Activated CD8-positive, alpha-beta memory T cell treated with anti-CD3 and anti-CD28 coated beads, Interleukin-2, amount 10 ng/mL, durations not matched to agents 7 days and 5 days (primary cell): ENCODE data around the gene ZNF80. TPM values are rescaled to one million over a fixed set of nuclear protein-coding genes. Genes with fewer than 3 reads are reported as not detected.
"Not testable (repeated sequence)": the region's sequence is repeated elsewhere in the genome, so short reads cannot be mapped to it uniquely, and the experiment has no call there.

ENCODE experiments used
- ATAC-seq: fragments of 150-1000 bp; cut with Tn5 transposase; one replicate; pipeline ENCODE4 v1.10.0; 2021; ENCODE audit warnings: moderate library complexity
- CTCF ChIA-PET: fragments of 350-600 bp; sonication (Branson Sonifier 250); formaldehyde crosslinking; loops from one replicate; lab custom pipeline; 2021; ENCODE audit warnings: antibody characterized with exemption; lab: Charles Lee
- DNase-seq: peaks from one replicate; pipeline ENCODE4 v3.0.0-alpha.2; 2020
- H3K27ac Mint-ChIP-seq: one replicate; pipeline ENCODE4 v1.8.0; 2021; ENCODE audit warnings: mild to moderate bottlenecking, mixed read lengths
- H3K27me3 Mint-ChIP-seq: one replicate; pipeline ENCODE4 v1.8.0; 2021; ENCODE audit warnings: mixed read lengths
- H3K36me3 Mint-ChIP-seq: one replicate; pipeline ENCODE4 v1.8.0; 2021; ENCODE audit warnings: mild to moderate bottlenecking, mixed read lengths
- H3K4me1 Mint-ChIP-seq: one replicate; pipeline ENCODE4 v1.8.0; 2021; ENCODE audit warnings: mixed read lengths
- H3K4me3 Mint-ChIP-seq: one replicate; pipeline ENCODE4 v1.8.0; 2021; ENCODE audit warnings: mild to moderate bottlenecking, moderate library complexity, mixed read lengths
- H3K9me3 Mint-ChIP-seq: one replicate; pipeline ENCODE4 v1.8.0; 2022; ENCODE audit warnings: low read depth, mixed read lengths
- total RNA-seq, 2 experiments: library from RNA; stranded (reverse); gene quantifications; one replicate each; pipeline ENCODE4 v1.2.3, GENCODE V29; 2021

Gene ZNF80
- total RNA-seq, 2 experiments from 2014 or later = 4.5 to 5.5 TPM

GRCh38 chr3:114241262-114241661 is 3.9 kb upstream of the ZNF80 start:
- Mint-ChIP-seq H3K4me3 (no peak overlapping the region), H3K27ac (no peak overlapping the region), H3K36me3 (peaks cover 50% of the 10 kb centered on the region), H3K27me3 (peaks cover 6% of the 10 kb centered on the region), H3K4me1 (peaks cover 36% of the 10 kb centered on the region), H3K9me3 (peaks cover 18% of the 10 kb centered on the region)
- no peak for DNase-seq
- CTCF ChIA-PET = interaction anchor here (1.1 to 2.1 kb wide), 4 partner anchors 10 to 50 kb away, joined by 4 to 6 read pairs (median 6); no protein-coding TSS in a partner anchor
- ATAC-seq = no peak

DNA sequence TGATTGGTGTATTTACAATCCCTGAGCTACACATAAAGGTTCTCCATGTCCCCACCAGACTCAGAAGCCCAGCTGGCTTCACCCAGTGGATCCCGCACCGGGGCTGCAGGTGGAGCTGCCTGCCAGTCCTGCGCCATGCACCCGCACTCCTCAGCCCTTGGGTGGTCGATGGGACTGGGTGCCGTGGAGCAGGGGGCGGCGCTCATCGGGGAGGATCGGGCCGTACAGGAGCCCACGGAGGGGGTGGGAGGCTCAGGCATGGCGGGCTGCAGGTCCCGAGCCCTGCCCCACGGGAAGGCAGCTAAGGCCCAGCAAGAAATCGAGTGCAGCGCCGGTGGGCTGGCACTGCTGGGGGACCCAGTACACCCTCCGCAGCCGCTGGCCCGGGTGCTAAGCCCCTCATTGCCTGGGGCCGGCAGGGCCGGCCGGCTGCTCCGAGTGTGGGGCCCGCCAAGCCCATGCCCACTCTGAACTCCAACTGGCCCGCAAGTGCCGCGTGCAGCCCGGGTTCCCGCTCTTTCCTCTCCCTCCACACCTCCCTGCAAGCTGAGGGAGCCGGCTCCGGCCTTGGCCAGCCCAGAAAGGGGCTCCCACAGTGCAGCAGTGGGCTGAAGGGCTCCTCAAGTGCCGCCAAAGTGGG is 888 bp upstream of the ZNF80 start:
- not testable (repeated sequence) for H3K4me3 Mint-ChIP-seq, H3K27me3 Mint-ChIP-seq, H3K9me3 Mint-ChIP-seq, DNase-seq, H3K27ac Mint-ChIP-seq, ATAC-seq
- H3K36me3 Mint-ChIP-seq = peaks cover 26% of the 10 kb centered on the region
- CTCF ChIA-PET = interaction anchor here (1.0 to 4.5 kb wide), 2 partner anchors 25 to 53 kb away, joined by 3 to 16 read pairs; no protein-coding TSS in a partner anchor
- peaks cover 44% of the 10 kb centered on the region for H3K4me1 Mint-ChIP-seq

DNA sequence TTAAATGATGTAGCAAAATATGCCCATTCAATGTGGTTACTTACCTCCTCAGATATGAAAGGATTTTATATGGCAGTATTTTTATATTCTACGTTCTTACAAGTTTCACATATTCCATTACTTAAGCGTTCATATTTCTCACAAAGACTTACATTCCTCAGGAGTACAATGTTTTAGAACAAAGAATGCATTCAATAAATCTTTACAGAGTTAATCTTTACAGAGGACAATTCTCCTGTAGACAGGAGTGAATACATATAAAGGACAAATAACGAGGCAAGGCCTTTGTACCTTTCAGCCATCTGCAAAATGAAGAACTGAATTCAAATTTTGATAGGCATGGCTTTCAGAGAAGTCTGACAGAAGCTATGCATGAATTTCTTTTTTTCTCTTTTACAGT is 1.9 kb downstream of the ZNF80 start:
- no peaks in the 10 kb centered on the region for H3K27me3 Mint-ChIP-seq
- DNase-seq (no peak), ATAC-seq (no peak)
- peak overlapping the region; percentile 76 for H3K27ac Mint-ChIP-seq
- peak overlapping the region; percentile 71 for H3K4me3 Mint-ChIP-seq
- CTCF ChIA-PET = interaction anchor here (1.0 to 4.5 kb wide), 6 partner anchors 8 to 56 kb away, joined by 3 to 16 read pairs (median 4); no protein-coding TSS in a partner anchor
- peaks cover 2% of the 10 kb centered on the region for H3K9me3 Mint-ChIP-seq
- H3K4me1 Mint-ChIP-seq = peaks cover 54% of the 10 kb centered on the region
- H3K36me3 Mint-ChIP-seq = peaks cover 16% of the 10 kb centered on the region

DNA sequence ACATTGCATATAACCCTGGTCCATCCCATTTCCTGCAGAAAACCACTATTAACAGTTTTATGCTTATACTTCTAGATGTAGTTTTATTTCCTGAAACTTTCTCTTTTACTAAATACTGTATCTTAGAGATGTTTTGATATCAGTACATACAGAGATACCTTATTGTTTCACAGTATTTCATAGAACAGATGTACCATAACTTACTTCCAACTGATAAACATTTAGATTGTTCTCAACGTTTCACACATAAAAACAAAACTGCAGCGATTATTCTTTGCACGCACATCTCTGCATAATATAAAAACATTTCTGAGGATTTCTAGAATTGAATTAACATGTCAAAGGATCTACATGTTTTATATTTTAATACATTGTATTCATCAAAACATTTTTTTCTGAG is 2.6 kb downstream of the ZNF80 start:
- DNase-seq (no peak), ATAC-seq (no peak)
- Mint-ChIP-seq H3K27ac (peak overlapping the region; percentile 76), H3K4me3 (peak overlapping the region; percentile 71), H3K36me3 (peaks cover 16% of the 10 kb centered on the region), H3K9me3 (peaks cover 2% of the 10 kb centered on the region), H3K4me1 (peaks cover 60% of the 10 kb centered on the region), H3K27me3 (no peaks in the 10 kb centered on the region)
- CTCF ChIA-PET = interaction anchor here (1.0 to 4.5 kb wide), 4 partner anchors 9 to 56 kb away, joined by 3 to 16 read pairs (median 4); no protein-coding TSS in a partner anchor

GRCh38 chr3:114231616-114232015 is 5.8 kb downstream of the ZNF80 start:
- CTCF ChIA-PET = interaction anchor here (1.0 to 3.4 kb wide), 7 partner anchors 9 to 486 kb away, joined by 3 to 20 read pairs (median 6); no protein-coding TSS in a partner anchor
- Mint-ChIP-seq H3K27me3 (no peaks in the 10 kb centered on the region), H3K36me3 (peaks cover 12% of the 10 kb centered on the region), H3K27ac (peak overlapping the region; percentile 86), H3K4me1 (peaks cover 81% of the 10 kb centered on the region), H3K4me3 (no peak overlapping the region), H3K9me3 (no peaks in the 10 kb centered on the region)
- ATAC-seq = peak; percentile 68
- peak; percentile 80 for DNase-seq

DNA sequence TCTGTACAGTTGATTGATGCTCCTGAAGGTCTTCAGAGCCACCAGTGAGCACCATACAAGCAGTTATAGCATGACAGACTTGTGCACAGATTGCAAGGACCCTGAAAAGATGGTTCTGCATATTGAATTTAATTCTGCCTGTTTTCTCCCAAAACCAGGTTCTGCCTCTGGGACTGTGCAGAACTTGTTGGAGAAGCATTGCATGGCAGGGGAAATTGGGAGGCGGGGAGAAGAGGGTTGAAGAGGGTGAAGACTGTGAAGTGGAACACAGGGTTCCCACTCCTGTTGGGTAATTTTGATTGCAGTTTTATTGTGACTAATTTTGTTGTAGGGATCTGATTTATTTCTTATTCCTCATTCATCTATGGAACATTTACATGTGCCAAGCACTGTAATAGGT is 10.3 kb downstream of the ZNF80 start:
- H3K4me1 Mint-ChIP-seq = peaks cover 94% of the 10 kb centered on the region
- peaks cover 15% of the 10 kb centered on the region for H3K9me3 Mint-ChIP-seq
- no peaks in the 10 kb centered on the region for H3K27me3 Mint-ChIP-seq
- peaks cover 37% of the 10 kb centered on the region for H3K36me3 Mint-ChIP-seq
- CTCF ChIA-PET = interaction anchor here (0.8 to 2.1 kb wide), 5 partner anchors 8 to 74 kb away, joined by 3 to 15 read pairs (median 4); partner anchors contain the start of gene ZNF80
- H3K4me3 Mint-ChIP-seq = no peak overlapping the region
- no peak for DNase-seq
- ATAC-seq = no peak
- H3K27ac Mint-ChIP-seq = no peak overlapping the region

DNA sequence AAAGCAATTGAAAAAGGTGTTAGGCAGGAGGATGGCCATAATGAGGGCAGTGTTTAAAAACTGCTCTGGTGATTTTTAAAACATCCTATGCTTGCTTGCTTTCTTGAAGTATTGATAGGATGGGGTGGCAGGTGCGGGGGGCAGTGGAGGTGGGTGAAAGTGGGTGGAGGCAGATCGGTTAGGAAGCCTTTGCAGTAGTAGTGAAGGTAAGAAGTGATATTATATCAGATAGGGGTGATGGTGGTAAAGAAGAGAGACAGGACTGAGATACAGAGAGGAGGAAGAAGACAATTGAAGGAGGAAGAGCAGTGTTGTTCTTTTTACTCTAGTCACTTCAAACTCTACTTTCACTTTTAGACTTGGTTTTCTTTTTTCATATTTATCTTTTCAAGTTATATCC is 11.1 kb downstream of the ZNF80 start:
- Mint-ChIP-seq H3K27me3 (no peaks in the 10 kb centered on the region), H3K9me3 (peaks cover 15% of the 10 kb centered on the region), H3K27ac (peak overlapping the region; percentile 98), H3K4me3 (peak overlapping the region; percentile 53), H3K4me1 (peaks cover 94% of the 10 kb centered on the region), H3K36me3 (peaks cover 37% of the 10 kb centered on the region)
- no peak for DNase-seq
- CTCF ChIA-PET = interaction anchor here (1.3 kb wide), 1 partner anchor 64 kb away, joined by 4 read pairs; no protein-coding TSS in a partner anchor
- ATAC-seq = no peak

GRCh38 chr3:114223143-114223542 is 14.2 kb downstream of the ZNF80 start:
- CTCF ChIA-PET = interaction anchor here (1.1 to 5.8 kb wide), 11 partner anchors 8 to 195 kb away, joined by 3 to 60 read pairs (median 5); partner anchors contain the start of gene TIGIT
- H3K4me3 Mint-ChIP-seq = peak overlapping the region; percentile 3
- H3K36me3 Mint-ChIP-seq = peaks cover 34% of the 10 kb centered on the region
- ATAC-seq = peak; percentile 52
- H3K27me3 Mint-ChIP-seq = no peaks in the 10 kb centered on the region
- peaks cover 89% of the 10 kb centered on the region for H3K4me1 Mint-ChIP-seq
- peak overlapping the region; percentile 98 for H3K27ac Mint-ChIP-seq
- peaks cover 15% of the 10 kb centered on the region for H3K9me3 Mint-ChIP-seq
- DNase-seq = peak; percentile 56

- peak overlapping the region; percentile 98 for H3K27ac Mint-ChIP-seq
- DNase-seq = no peak
- H3K4me1 Mint-ChIP-seq = peaks cover 76% of the 10 kb centered on the region
- CTCF ChIA-PET = interaction anchor here (0.8 to 5.8 kb wide), 13 partner anchors 8 to 163 kb away, joined by 3 to 60 read pairs (median 6); partner anchors contain the start of gene TIGIT
- peak overlapping the region; percentile 11 for H3K4me3 Mint-ChIP-seq
- H3K27me3 Mint-ChIP-seq = no peaks in the 10 kb centered on the region
- H3K9me3 Mint-ChIP-seq = peaks cover 15% of the 10 kb centered on the region
- H3K36me3 Mint-ChIP-seq = peaks cover 38% of the 10 kb centered on the region
- peak; percentile 46 for ATAC-seq
Observed at GRCh38 chr3:114221881-114222264, 15.5 kb downstream of the ZNF80 start.

GRCh38 chr3:114221165-114221880 is 16.1 kb downstream of the ZNF80 start:
- CTCF ChIA-PET = interaction anchor here (0.8 to 5.8 kb wide), 13 partner anchors 7 to 189 kb away, joined by 3 to 60 read pairs (median 5); partner anchors contain the start of gene TIGIT
- Mint-ChIP-seq H3K9me3 (peaks cover 15% of the 10 kb centered on the region), H3K27ac (peak overlapping the region; percentile 98), H3K4me3 (peak overlapping the region; percentile 32), H3K4me1 (peaks cover 71% of the 10 kb centered on the region), H3K36me3 (peaks cover 34% of the 10 kb centered on the region), H3K27me3 (no peaks in the 10 kb centered on the region)
- DNase-seq (peak; percentile 91), ATAC-seq (peak; percentile 62)

DNA sequence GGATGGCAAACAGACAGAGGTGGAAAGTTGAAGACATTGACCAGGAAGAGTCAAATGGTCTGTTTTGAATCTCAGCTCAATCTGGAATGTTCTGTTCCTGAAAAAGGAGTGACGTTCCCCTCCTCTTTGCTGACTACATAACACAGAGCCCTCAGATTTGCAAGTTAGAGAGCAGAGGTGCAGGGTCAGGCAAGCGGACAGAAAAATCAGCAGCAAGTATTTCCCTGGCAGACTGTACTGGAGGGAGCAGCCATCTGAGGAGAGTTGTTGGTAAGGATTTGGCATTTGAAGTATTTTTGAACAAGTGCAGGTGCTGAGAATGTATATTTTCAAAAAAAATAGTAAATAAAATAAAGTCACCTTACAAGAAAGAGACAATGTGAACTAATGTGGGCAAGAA is 17.6 kb downstream of the ZNF80 start:
- no peak overlapping the region for H3K4me3 Mint-ChIP-seq
- peaks cover 19% of the 10 kb centered on the region for H3K36me3 Mint-ChIP-seq
- CTCF ChIA-PET = interaction anchor here (1.9 to 9.2 kb wide), 2 partner anchors 8 to 74 kb away, joined by 4 to 152 read pairs; partner anchors contain the start of gene TIGIT
- H3K27ac Mint-ChIP-seq = peak overlapping the region; percentile 98
- H3K9me3 Mint-ChIP-seq = peaks cover 5% of the 10 kb centered on the region
- H3K4me1 Mint-ChIP-seq = peaks cover 55% of the 10 kb centered on the region
- H3K27me3 Mint-ChIP-seq = no peaks in the 10 kb centered on the region
- DNase-seq = no peak
- no peak for ATAC-seq

- ATAC-seq (no peak), DNase-seq (no peak)
- H3K4me3 Mint-ChIP-seq = no peak overlapping the region
- H3K27ac Mint-ChIP-seq = peak overlapping the region; percentile 56
- no peaks in the 10 kb centered on the region for H3K27me3 Mint-ChIP-seq
- CTCF ChIA-PET = interaction anchor here (0.6 to 9.2 kb wide), 4 partner anchors 9 to 81 kb away, joined by 3 to 152 read pairs (median 4); partner anchors contain the start of gene TIGIT
- peaks cover 44% of the 10 kb centered on the region for H3K4me1 Mint-ChIP-seq
- peaks cover 10% of the 10 kb centered on the region for H3K36me3 Mint-ChIP-seq
- no peaks in the 10 kb centered on the region for H3K9me3 Mint-ChIP-seq
Observed at GRCh38 chr3:114218578-114219185, 18.7 kb downstream of the ZNF80 start.
